NB4 (cell line): ENCODE measurements around the gene PPIL1.

Source experiments
- DNase-seq: peaks from one replicate; pipeline ENCODE4 v3.0.0; 2010; ENCODE audit warnings: low read depth
- H3K4me3 ChIP-seq: one replicate; pipeline ENCODE4 v1.5.1; 2011; ENCODE audit warnings: mild to moderate bottlenecking, low read depth, low read length, moderate library complexity
- MYC ChIP-seq: IDR thresholded peaks from 2 replicates; pipeline ENCODE4 v1.6.1; 2011; ENCODE audit warnings: low read depth, low read length
- POLR2A ChIP-seq: IDR thresholded peaks from 2 replicates; pipeline ENCODE4 v1.6.1; 2011; ENCODE audit warnings: mild to moderate bottlenecking; ENCODE audit not compliant: insufficient read length; ENCODE audit errors: extremely low read depth
- TF ChIP-seq, protein P1 (sequence below): IDR thresholded peaks from 2 replicates; pipeline ENCODE4 v1.6.1; 2011; ENCODE audit warnings: low read depth, low read length
- TF ChIP-seq, protein P2 (sequence below): IDR thresholded peaks from one replicate; pipeline ENCODE4 v1.5.1; 2012; ENCODE audit warnings: low read depth, low read length

The PPIL1 gene

DNA sequence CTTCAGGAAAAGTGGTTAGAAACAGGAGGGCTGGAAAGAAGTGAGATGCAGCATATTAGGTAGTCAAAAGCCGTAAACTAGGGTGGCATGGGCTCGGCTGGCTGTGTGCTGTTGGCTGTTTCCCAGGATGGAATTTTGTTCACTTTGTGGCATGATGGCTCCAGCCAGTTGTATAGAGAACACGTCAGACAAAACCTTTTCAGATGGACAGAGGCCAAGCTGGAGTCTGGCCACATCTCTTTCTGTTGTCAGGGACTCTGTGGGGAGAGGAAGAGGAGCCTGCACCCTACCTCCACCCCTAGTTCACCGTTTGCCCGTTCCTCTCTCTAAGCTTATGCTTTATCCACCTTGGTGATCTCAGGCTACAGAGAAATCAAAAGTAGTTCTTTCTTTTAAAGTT is 33.2 kb upstream of the PPIL1 start:
- no peak overlapping the region for H3K4me3 ChIP-seq
- TF ChIP-seq, protein P1, sequence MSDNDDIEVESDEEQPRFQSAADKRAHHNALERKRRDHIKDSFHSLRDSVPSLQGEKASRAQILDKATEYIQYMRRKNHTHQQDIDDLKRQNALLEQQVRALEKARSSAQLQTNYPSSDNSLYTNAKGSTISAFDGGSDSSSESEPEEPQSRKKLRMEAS = no peak
- TF ChIP-seq, protein P2, sequence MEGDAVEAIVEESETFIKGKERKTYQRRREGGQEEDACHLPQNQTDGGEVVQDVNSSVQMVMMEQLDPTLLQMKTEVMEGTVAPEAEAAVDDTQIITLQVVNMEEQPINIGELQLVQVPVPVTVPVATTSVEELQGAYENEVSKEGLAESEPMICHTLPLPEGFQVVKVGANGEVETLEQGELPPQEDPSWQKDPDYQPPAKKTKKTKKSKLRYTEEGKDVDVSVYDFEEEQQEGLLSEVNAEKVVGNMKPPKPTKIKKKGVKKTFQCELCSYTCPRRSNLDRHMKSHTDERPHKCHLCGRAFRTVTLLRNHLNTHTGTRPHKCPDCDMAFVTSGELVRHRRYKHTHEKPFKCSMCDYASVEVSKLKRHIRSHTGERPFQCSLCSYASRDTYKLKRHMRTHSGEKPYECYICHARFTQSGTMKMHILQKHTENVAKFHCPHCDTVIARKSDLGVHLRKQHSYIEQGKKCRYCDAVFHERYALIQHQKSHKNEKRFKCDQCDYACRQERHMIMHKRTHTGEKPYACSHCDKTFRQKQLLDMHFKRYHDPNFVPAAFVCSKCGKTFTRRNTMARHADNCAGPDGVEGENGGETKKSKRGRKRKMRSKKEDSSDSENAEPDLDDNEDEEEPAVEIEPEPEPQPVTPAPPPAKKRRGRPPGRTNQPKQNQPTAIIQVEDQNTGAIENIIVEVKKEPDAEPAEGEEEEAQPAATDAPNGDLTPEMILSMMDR = no peak
- no peak for TF ChIP-seq POLR2A
- no peak for TF ChIP-seq MYC
- DNase-seq = no peak

GRCh38 chr6:36906539-36907325 is 32.1 kb upstream of the PPIL1 start:
- DNase-seq = no peak
- TF ChIP-seq, protein P1 = no peak
- TF ChIP-seq POLR2A (no peak), MYC (no peak)
- TF ChIP-seq, protein P2 = no peak
- no peak overlapping the region for H3K4me3 ChIP-seq

DNA sequence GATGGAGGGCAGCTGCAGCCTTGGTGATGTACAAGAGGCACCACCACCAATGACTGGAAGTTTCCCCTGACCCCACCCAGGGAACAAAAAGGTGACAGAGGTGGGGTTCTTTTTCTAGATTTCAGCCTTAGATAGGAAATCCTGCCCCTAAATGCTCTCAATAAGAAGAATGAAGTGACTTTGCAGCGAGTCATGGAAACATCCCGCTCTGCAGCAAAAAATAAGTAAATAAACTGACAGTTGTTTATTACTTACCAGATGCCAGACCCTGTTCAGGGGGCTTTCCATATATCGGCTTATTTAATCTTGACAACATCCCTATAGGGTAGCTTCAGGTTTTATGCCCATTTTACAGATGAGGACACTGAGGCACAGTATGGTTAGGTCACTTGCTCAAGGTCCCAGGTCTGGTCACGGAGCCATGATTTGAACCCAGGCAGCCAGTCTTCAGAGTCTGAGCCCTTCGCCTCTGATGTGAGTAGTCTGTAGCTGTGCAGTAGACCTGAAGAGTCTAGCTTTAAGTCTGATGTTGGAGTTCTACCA is 30.3 kb upstream of the PPIL1 start:
- TF ChIP-seq MYC (no peak), POLR2A (no peak)
- TF ChIP-seq, protein P2 = no peak
- TF ChIP-seq, protein P1 = no peak
- no peak overlapping the region for H3K4me3 ChIP-seq

GRCh38 chr6:36904114-36904513 is 29.5 kb upstream of the PPIL1 start:
- TF ChIP-seq POLR2A (no peak), MYC (no peak)
- TF ChIP-seq, protein P1 = no peak
- TF ChIP-seq, protein P2 = no peak
- H3K4me3 ChIP-seq = no peak overlapping the region
- DNase-seq = no peak

More for the DNA sequence above, 30.3 kb upstream of the PPIL1 start:
- DNase-seq = no peak

GRCh38 chr6:36897609-36898008 is 23.0 kb upstream of the PPIL1 start:
- TF ChIP-seq MYC (no peak), POLR2A (no peak)
- TF ChIP-seq, protein P1 = no peak
- TF ChIP-seq, protein P2 = no peak
- no peak overlapping the region for H3K4me3 ChIP-seq
- no peak for DNase-seq
